GM21360 (cell line): ENCODE results near the gene ADARB2.

Experiments used
- ATAC-seq: cut with Tn5 transposase; IDR thresholded peaks from one replicate; pipeline ENCODE4 v1.9.1; 2021; ENCODE audit warnings: mild to moderate bottlenecking, moderate library complexity; ENCODE audit not compliant: unreplicated experiment

ADARB2 gene

DNA sequence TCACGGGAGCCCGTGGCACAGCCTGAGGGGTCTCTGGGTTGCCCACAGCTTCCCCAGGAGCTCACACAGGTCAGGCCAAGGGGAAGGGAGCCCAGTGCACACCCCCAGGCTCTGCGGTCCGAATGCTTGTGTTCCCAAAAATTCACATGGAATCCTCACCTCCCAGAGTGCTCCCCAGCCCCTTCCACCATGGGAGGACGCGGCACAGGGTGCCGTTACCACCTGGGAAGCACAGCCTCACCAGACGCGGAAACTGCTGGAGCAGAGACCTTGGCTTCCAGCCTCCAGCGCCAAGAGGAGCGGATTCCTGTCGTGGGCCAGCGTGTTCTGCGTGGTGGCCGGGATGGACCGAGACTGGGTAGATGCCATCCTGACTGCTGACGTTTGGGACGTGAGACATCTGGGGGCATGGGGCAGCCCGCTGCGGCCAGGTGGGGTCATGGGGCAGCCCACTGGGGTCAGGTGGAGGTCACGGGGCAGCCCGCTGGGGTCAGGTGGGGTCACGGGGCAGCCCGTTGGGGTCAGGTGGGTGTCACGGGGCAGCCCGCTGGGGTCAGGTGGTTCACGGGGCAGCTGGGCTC is 531.8 kb downstream of the ADARB2 start:
- ATAC-seq: no peak

GRCh38 chr10:1204434-1205326 is 532.6 kb downstream of the ADARB2 start:
- no peak for ATAC-seq

DNA sequence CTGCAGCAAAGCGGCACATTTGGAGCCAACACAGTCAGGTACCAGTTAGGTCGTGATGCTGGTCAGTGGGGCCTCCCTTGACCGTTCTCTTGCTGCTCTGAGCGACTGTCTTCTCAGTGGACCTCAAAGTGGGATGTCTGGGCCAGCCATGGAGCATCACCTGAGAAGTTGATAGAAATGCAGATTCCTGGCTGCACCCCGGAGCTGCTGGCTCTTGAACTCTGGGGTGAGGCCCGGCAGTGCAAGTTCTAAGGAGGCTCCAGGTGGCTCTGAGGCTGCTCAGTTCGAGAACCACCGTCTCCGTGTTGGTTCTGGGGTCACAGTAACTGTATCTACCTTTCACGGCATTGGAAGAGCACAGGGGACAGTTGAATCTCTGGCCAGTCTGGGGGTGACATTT is 533.6 kb downstream of the ADARB2 start:
- ATAC-seq: no peak

GRCh38 chr10:1203216-1203615 is 534.1 kb downstream of the ADARB2 start:
- no peak for ATAC-seq

- no peak for ATAC-seq
These were observed 535.0 kb downstream of the ADARB2 start for GRCh38 chr10:1202343-1202742.

GRCh38 chr10:1200866-1201807 is 536.2 kb downstream of the ADARB2 start:
- ATAC-seq: no peak

DNA sequence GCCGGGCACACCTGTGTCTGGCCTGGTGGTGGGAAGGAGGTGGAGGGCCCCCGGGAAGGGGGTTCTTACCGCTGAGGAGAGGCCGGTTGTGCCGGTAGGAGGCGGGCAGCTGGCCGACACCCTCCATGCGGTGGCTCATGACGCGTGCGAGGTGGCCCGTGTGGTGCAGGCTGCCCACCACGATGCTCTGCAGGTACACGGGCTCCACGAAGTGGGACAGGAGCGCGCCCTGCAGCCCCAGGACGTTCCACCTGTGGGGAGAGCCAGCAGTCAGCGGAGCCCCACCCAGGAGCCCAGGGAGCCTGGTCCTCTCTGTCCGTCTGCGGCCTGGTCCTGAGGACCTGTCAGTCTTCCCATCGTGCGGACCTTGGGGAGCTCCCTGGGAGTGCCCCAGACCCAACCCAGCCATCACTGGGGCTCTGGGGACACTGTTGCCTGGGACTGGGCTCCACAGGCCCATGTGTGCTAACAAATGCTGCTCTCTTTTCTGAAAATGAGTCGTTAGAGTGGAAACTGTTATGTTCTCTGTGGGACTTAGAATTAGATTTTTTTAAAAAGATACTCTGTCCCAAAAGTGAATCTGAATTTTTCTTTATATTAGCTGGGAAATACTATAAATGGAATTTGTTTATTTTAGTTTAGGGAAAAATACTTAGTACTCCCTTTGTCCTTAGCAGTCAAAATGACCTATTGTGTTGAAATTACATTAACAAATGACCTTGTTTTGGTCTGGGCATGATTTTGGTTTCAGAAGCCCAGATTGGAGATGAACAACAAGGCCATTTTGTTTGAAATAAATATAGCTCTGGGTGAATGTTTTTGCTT is 537.2 kb downstream of the ADARB2 start:
- ATAC-seq: no peak

DNA sequence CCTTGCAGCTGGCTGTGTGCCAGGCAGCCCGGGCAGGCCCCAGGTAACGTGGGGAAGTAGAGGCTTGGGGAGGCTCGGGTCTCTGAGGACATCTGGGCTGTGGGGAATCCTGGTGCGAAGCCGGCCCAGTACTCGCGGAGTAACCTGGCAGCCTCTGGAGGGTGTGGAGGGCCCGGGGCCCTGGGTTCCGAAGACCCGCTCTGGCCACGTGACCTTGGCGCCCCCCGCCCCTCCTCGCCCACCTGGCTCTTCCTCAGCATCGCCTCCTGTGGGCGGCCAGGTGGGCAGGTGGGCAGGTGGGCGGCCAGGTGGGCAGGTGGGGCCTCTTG is 538.0 kb downstream of the ADARB2 start:
- no peak for ATAC-seq

DNA sequence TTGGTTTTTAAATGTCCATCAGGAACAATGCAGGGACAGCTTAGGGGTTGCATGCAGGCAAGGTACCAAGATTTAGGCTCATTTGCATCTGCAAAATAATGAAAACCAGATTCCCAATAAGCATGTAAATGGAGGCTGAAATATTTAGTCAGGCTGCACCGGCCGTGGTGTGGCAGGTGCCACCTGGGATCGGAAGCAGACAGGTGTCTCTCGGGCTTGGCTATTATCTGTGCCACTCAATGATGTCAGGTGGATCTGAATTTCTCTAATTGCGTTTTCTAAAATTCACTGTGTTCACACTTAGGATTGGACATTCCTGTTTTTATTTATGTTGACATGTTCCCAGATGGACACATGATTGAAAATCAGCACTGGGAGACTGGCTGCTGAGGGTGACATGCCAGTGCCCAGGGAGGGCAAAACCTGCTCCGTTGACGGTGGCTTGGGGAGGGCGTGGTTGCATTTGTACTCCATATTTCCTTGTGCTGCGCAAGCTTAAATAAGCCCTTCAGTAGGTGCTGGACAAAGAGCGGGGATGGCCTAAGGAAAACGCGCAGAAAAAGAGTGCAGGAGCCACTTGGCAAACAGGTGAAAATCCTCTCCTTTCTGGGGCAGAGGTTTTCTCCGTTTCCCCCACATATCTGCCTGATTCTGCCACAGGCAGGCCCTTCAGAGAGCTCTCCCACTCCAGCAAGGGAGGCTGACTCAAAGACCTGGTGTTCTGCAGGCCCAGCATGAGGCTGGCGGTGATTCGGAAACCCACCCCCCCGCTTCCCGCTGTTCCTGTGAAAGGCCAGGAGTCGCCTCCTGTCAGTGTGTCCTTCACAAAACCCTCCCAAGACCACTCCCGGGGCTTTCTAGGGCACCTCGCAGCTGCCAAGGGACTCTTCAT is 538.6 kb downstream of the ADARB2 start:
- no peak for ATAC-seq

GRCh38 chr10:1197384-1197783 is 539.9 kb downstream of the ADARB2 start:
- ATAC-seq: no peak

- no peak for ATAC-seq
These were observed 540.7 kb downstream of the ADARB2 start for GRCh38 chr10:1196656-1197055.

DNA sequence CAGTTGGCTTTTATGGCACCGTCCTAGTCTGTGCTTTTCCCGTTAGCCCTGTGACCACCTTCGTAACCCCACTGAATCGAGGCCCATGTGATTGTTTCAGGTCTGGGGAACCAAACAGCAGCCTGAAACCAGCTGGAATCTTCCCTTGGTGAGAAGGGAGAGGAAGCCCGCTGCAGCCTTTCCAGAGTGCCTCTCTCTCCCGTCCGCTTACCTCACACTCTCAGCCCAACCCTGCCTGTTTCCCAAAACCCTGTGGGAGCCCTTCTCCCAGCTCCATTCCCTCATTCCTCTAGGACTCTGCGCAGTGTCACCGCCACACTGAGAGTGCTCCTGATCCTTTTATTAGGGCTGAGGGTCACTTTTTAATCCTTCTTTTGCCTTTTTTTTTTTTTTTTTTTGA is 541.5 kb downstream of the ADARB2 start:
- no peak for ATAC-seq

DNA sequence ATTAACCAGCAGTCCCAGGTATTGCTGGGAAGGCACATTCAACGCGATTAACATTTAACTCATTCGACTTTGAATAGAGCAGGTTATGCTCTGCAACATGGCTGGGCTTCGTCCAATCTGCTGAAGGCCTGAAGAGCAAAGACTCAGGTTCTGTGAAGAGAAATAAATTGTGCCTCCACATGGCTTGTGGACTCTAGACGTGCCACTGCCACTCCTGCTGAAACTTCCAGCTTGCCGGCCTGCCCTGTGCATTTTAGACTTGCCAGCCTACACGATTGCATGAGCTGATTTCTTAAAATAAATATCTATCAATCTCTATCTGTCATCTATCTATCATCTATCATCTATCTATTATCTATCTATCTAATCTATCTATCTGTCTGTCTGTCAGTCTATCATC is 543.2 kb downstream of the ADARB2 start:
- no peak for ATAC-seq

- ATAC-seq: no peak
These were observed 543.8 kb downstream of the ADARB2 start for GRCh38 chr10:1193561-1193960.

GRCh38 chr10:1191752-1192151 is 545.6 kb downstream of the ADARB2 start:
- no peak for ATAC-seq

DNA sequence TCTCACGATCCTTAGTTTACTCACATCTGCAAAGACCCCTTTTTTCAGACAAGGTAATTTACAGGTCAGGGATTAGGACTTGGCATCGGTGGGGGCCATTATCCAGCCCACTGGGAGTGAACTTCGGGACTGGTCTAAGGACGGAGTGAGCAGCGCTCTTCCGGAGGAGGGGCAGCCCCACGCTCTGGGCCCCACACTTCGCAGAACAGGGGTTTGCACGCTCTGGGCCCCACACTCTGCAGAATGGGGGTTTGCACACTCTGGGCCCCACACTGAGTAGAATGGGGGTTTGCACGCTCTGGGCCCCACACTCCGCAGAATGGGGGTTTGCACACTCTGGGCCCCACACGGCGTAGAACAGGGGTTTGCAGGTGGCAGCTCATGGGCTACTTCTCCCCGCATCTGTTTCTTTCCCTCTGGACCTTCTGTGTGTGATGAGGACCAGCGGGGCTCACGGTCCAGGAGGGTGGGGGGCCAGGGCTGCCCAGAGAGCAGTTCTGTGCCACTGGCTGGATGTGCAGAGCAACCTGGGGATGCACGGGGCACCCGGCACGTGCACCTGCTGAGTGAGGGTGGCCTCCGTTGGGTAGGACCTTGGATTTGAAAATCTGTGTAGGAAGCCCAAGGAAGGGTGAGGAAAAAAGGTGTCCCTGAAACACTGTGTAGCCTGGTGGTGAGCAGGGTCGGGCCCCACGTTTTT is 546.4 kb downstream of the ADARB2 start:
- ATAC-seq: no peak

DNA sequence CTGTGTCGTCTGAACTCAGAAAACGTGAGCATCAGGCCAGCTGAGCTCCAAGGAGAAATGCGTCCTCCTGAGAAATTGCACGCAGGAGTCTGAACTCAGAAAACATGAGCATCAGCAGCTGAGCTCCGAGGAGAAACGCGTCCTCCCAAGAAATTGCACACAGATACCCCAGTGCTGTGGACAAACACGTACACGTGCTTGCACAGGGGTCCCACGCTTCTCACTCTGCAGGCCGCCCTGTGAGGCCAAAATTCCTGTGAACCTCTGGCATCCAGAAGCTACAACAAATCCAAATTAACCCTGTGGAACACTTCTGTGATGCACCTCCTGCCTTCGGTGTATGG is 547.3 kb downstream of the ADARB2 start:
- no peak for ATAC-seq

- ATAC-seq: no peak
These were observed 547.9 kb downstream of the ADARB2 start for GRCh38 chr10:1189166-1190051.
